HepG2 (cell line): ENCODE measurements around the gene SLC45A2. TPM values are rescaled to one million over a fixed set of nuclear protein-coding genes. Genes with fewer than 3 reads are reported as not detected.

Experiments
- ATAC-seq: fragments of 200-7000 bp; cut with Tn5 transposase; 3 replicates; pipeline ENCODE4 v1.9.1; 2020; ENCODE audit warnings: mild to moderate bottlenecking, moderate library complexity
- BruUV-seq: library from RNA; stranded (reverse); fragments of 400-500 nt; replicated peaks from 2 replicates; lab custom pipeline; 2021; lab: Mats Ljungman, UMichigan
- CTCF ChIA-PET: fragments of 300-600 bp; formaldehyde crosslinking; extraction: SDS; loops from one replicate; lab custom pipeline; 2021; ENCODE audit warnings: low total read pairs, inconsistent platforms, low intra/inter-chr PET ratio; lab: Yijun Ruan, JAX
- POLR2A ChIA-PET: fragments of 350-600 bp; sonication (Branson Sonifier 250); formaldehyde crosslinking; loops from one replicate; lab custom pipeline; 2020; ENCODE audit warnings: antibody characterized with exemption, inconsistent platforms; lab: Yijun Ruan, JAX
- DNase-seq: peaks from one replicate; pipeline ENCODE4 v3.0.0-alpha.2; 2015; ENCODE audit warnings: low spot score
- FAIRE-seq: peaks from 3 replicates; lab custom pipeline; 2011; peaks lifted over from hg19 to GRCh38; lab: Jason Lieb, UNC
- H2AFZ ChIP-seq: one replicate; pipeline ENCODE4 v1.6.1; 2011; ENCODE audit warnings: low read length, inconsistent platforms
- H3K27ac ChIP-seq: fragments of 300-600 bp; 3 replicates; pipeline ENCODE4 v1.8.0; 2011; ENCODE audit warnings: mixed run types, mild to moderate bottlenecking, mixed read lengths, low read length, inconsistent platforms; ENCODE audit not compliant: insufficient read depth; ENCODE audit errors: extremely low read length
- H3K27me3 ChIP-seq, 2 experiments: fragments of 200-600 bp in 1 of 2; 2 replicates in 1 of 2; 3 replicates in 1 of 2; pipeline versions ENCODE4 v1.6.0 to v1.8.0; 2011; ENCODE audit warnings: low read length in 2 of 2, mild to moderate bottlenecking in 2 of 2, moderate library complexity in 2 of 2, inconsistent platforms in 1 of 2; ENCODE audit not compliant: insufficient read depth in 2 of 2, control insufficient read depth in 1 of 2
- H3K36me3 ChIP-seq, 2 experiments: fragments of 200-600 bp in 1 of 2; replicated peaks in 1 of 2; 2 replicates in 1 of 2; 3 replicates in 1 of 2; pipeline versions ENCODE4 v1.5.1 to v1.8.0; 2011; ENCODE audit warnings: low read length in 2 of 2, inconsistent platforms in 1 of 2; ENCODE audit not compliant: insufficient read depth in 2 of 2, control insufficient read depth in 1 of 2
- H3K4me1 ChIP-seq: 2 replicates; pipeline ENCODE4 v1.5.1; 2012; ENCODE audit warnings: low read length, inconsistent platforms; ENCODE audit not compliant: insufficient read depth
- H3K4me2 ChIP-seq: 2 replicates; pipeline ENCODE4 v1.6.0; 2011; ENCODE audit warnings: low read depth, low read length, inconsistent platforms
- H3K4me3 ChIP-seq, 3 experiments: fragments of 200-600 bp in 1 of 3; sonication (generic), shearing (Covaris generic) in 1 of 3; replicated peaks in 1 of 3; 2 replicates each; pipeline ENCODE4 v1.5.1; 2011 to 2016; ENCODE audit warnings: low read length in 3 of 3, inconsistent platforms in 2 of 3, low read depth in 2 of 3, mild to moderate bottlenecking in 2 of 3, control low read depth in 1 of 3, mixed read lengths in 1 of 3; ENCODE audit not compliant: insufficient read depth in 1 of 3
- H3K79me2 ChIP-seq: one replicate; pipeline ENCODE4 v1.6.1; 2011; ENCODE audit warnings: low read length, inconsistent platforms; ENCODE audit not compliant: insufficient read depth
- H3K9ac ChIP-seq: 2 replicates; pipeline ENCODE4 v1.6.0; 2011; ENCODE audit warnings: mild to moderate bottlenecking, low read depth, low read length, inconsistent platforms; ENCODE audit not compliant: insufficient read depth
- H3K9me3 ChIP-seq: 2 replicates; pipeline ENCODE4 v1.5.1; 2012; ENCODE audit warnings: mild to moderate bottlenecking, low read length
- H4K20me1 ChIP-seq: 2 replicates; pipeline ENCODE4 v1.6.0; 2011; ENCODE audit warnings: inconsistent platforms, mild to moderate bottlenecking, low read length, moderate library complexity; ENCODE audit not compliant: insufficient read depth
- CENPT ChIP-seq: sonication (generic); formaldehyde crosslinking; IDR thresholded peaks from 2 replicates; pipeline ENCODE4 v1.8.0; 2022; ENCODE audit warnings: low read depth, mild to moderate bottlenecking, moderate library complexity, missing genetic modification reagents
- DNMT1 ChIP-seq: sonication (generic); formaldehyde crosslinking; IDR thresholded peaks from 2 replicates; pipeline ENCODE4 v1.5.1; 2020; ENCODE audit warnings: mild to moderate bottlenecking, missing genetic modification reagents
- EED ChIP-seq: sonication (generic); formaldehyde crosslinking; IDR thresholded peaks from 2 replicates; pipeline ENCODE4 v1.5.0; 2020; ENCODE audit warnings: mild to moderate bottlenecking, missing genetic modification reagents
- SKI ChIP-seq: fragments of 450-650 bp; IDR thresholded peaks from one replicate; pipeline ENCODE4 v1.6.1; 2018; ENCODE audit warnings: mild to moderate bottlenecking; ENCODE audit not compliant: partially characterized antibody
- SMARCC2 ChIP-seq: fragments of 450-650 bp; IDR thresholded peaks from 2 replicates; pipeline ENCODE4 v1.6.1; 2017; ENCODE audit warnings: antibody characterized with exemption, mild to moderate bottlenecking
- TBX2 ChIP-seq: sonication (generic); formaldehyde crosslinking; IDR thresholded peaks from 2 replicates; pipeline ENCODE4 v1.5.0; 2020; ENCODE audit warnings: missing genetic modification reagents, mild to moderate bottlenecking, borderline replicate concordance
- ZNF263 ChIP-seq: sonication (generic); formaldehyde crosslinking; IDR thresholded peaks from 2 replicates; pipeline ENCODE4 v1.4.0; 2020; ENCODE audit warnings: missing genetic modification reagents
- ZNF317 ChIP-seq: sonication (generic); formaldehyde crosslinking; IDR thresholded peaks from 2 replicates; pipeline ENCODE4 v1.5.0; 2020; ENCODE audit warnings: mild to moderate bottlenecking, missing genetic modification reagents
- WGBS: methylation state at CpG from one replicate; pipeline ENCODE4 v1.1.6; 2017; ENCODE audit warnings: low lambda C conversion rate; 5-methylcytosine and 5-hydroxymethylcytosine counted together
- in situ Hi-C: cut with HindIII; loops from 2 replicates; pipeline ENCODE4 v1.10.0; 2017; ENCODE audit warnings: low pct_unique_long_range_greater_than_20kb; ENCODE audit not compliant: extremely low pct_ligation_motif_present
- intact Hi-C: fragments of 100-400 bp; cut with micrococcal nuclease; formaldehyde crosslinking; loops from one replicate; pipeline ENCODE4 v1.10.0; 2022; ENCODE audit not compliant: unreplicated experiment
- polyA plus RNA-seq, 8 experiments: library from polyadenylated mRNA; depleted of rRNA in 3 of 8; stranded (reverse) in 7 of 8; unstranded in 1 of 8; fragments of >200 nt; fragmentation: Illumina TruSeq in 4 of 8; extraction: Trizol in 4 of 8; gene quantifications; 2 replicates each; pipeline versions ENCODE4 v1.2.1 to v1.2.3, GENCODE V29; 2011 to 2016; ENCODE audit warnings: low read depth in 4 of 8, missing spikeins in 1 of 8, mixed read lengths in 1 of 8; ENCODE audit not compliant: insufficient read depth in 1 of 8
- total RNA-seq, 5 experiments: library from RNA; depleted of rRNA; stranded (reverse); fragments of >200 nt; fragmentation: Illumina TruSeq; extraction: Trizol; gene quantifications; 2 replicates each; pipeline ENCODE4 v1.2.3, GENCODE V29; 2016; ENCODE audit warnings: low read depth in 1 of 5

SLC45A2 gene
- total and polyA plus RNA-seq, 2 of the 13 experiments (the other 11 are each of a cell fraction or from before 2014, with no cell fraction given) = 0.22 to 0.24 TPM

DNA sequence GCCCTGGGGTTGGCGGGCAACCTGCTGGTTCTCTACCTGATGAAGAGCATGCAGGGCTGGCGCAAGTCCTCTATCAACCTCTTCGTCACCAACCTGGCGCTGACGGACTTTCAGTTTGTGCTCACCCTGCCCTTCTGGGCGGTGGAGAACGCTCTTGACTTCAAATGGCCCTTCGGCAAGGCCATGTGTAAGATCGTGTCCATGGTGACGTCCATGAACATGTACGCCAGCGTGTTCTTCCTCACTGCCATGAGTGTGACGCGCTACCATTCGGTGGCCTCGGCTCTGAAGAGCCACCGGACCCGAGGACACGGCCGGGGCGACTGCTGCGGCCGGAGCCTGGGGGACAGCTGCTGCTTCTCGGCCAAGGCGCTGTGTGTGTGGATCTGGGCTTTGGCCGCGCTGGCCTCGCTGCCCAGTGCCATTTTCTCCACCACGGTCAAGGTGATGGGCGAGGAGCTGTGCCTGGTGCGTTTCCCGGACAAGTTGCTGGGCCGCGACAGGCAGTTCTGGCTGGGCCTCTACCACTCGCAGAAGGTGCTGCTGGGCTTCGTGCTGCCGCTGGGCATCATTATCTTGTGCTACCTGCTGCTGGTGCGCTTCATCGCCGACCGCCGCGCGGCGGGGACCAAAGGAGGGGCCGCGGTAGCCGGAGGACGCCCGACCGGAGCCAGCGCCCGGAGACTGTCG, 47.3 kb downstream of the SLC45A2 start:
- FAIRE-seq (no peak), DNase-seq (no peak), ATAC-seq (no peak)
- in situ Hi-C loops (loop anchor here (5.0 to 10.0 kb wide), 2 partner anchors 352 to 500 kb away; no protein-coding TSS in a partner anchor), intact Hi-C loops (loop anchor here (10.0 kb wide), 1 partner anchor 122 kb away; no protein-coding TSS in a partner anchor)
- no peak for TF ChIP-seq ZNF317 (CRISPR knock-in tag)
- no peak for TF ChIP-seq CENPT (CRISPR knock-in tag)
- TF ChIP-seq ZNF263 (CRISPR knock-in tag) = no peak
- no peak for TF ChIP-seq DNMT1 (CRISPR knock-in tag)
- TF ChIP-seq SKI = no peak
- TF ChIP-seq TBX2 (CRISPR knock-in tag) = no peak
- TF ChIP-seq SMARCC2 = no peak
- no peak for TF ChIP-seq EED (CRISPR knock-in tag)
- 52% methylated on average over 12 of the region's 54 CpGs for WGBS
- H3K36me3 ChIP-seq = no peaks in the 10 kb centered on the region
- H3K79me2 ChIP-seq = no peaks in the 10 kb centered on the region
- no peaks in the 10 kb centered on the region for H3K9me3 ChIP-seq
- ChIA-PET POLR2A (no interaction called here), CTCF (no interaction called here)
- H3K27me3 ChIP-seq = peaks cover 1 to 15% of the 10 kb centered on the region in 2 experiments; a peak in 3 of 5 replicates
- H2AFZ ChIP-seq = no peak overlapping the region
- H3K4me3 ChIP-seq = no peak overlapping the region
- H4K20me1 ChIP-seq = no peaks in the 10 kb centered on the region
- no peak overlapping the region for H3K4me2 ChIP-seq
- no peak overlapping the region for H3K9ac ChIP-seq
- H3K4me1 ChIP-seq = no peaks in the 10 kb centered on the region
- BruUV-seq = no TSS peak
- no peak overlapping the region for H3K27ac ChIP-seq
